ENCODE data around the gene MARK4. TPM values are rescaled to one million over a fixed set of nuclear protein-coding genes. Genes with fewer than 3 reads are reported as not detected.
"Not testable (repeated sequence)": the region's sequence is repeated elsewhere in the genome, so short reads cannot be mapped to it uniquely, and the experiment has no call there.

MARK4 gene
- total and polyA plus RNA-seq, 4 donors = 27.2 to 105 (median 62.7) TPM

- no peaks in the 10 kb centered on the region for H3K27me3 ChIP-seq (ENCODE audit: control insufficient read depth, insufficient read depth, low read length)
- 77% methylated on average over 18 of the region's 18 CpGs for WGBS (ENCODE audit: insufficient coverage)
- H3K27ac ChIP-seq (ENCODE audit: low read depth, low read length) = no peak overlapping the region
- no peak for DNase-seq (ENCODE audit: low read depth in 4 of 6, low spot score in 6 of 6)
- H3K4me3 ChIP-seq (ENCODE audit: low read depth, low read length) = no peak overlapping the region
- no peaks in the 10 kb centered on the region for H3K4me1 ChIP-seq (ENCODE audit: control insufficient read depth, insufficient read depth, low read length)
- no peaks in the 10 kb centered on the region for H3K9me3 ChIP-seq (ENCODE audit: control insufficient read depth, insufficient read depth, low read length)
- H3K36me3 ChIP-seq (ENCODE audit: control insufficient read depth, insufficient read depth, low read length) = peaks cover 24% of the 10 kb centered on the region
Measured at GRCh38 chr19:45306518-45307027, 55.5 kb downstream of the MARK4 start.

GRCh38 chr19:45307361-45307760 lies 56.3 kb downstream of the MARK4 start:
- DNase-seq (ENCODE audit: low read depth in 4 of 6, low spot score in 6 of 6) = no peak

GRCh38 chr19:45309322-45309721 lies 58.3 kb downstream of the MARK4 start:
- 87% methylated on average over 8 of the region's 8 CpGs for WGBS (ENCODE audit: insufficient coverage)
- not testable (repeated sequence) for DNase-seq (ENCODE audit: low read depth in 4 of 6, low spot score in 6 of 6)

More at GRCh38 chr19:45307361-45307760, 56.3 kb downstream of the MARK4 start:
- H3K4me1 ChIP-seq (ENCODE audit: control insufficient read depth, insufficient read depth, low read length) = no peaks in the 10 kb centered on the region
- 89% methylated on average over 18 of the region's 19 CpGs for WGBS (ENCODE audit: insufficient coverage)
- no peak overlapping the region for H3K4me3 ChIP-seq (ENCODE audit: low read depth, low read length)
- peaks cover 16% of the 10 kb centered on the region for H3K36me3 ChIP-seq (ENCODE audit: control insufficient read depth, insufficient read depth, low read length)
- no peak overlapping the region for H3K27ac ChIP-seq (ENCODE audit: low read depth, low read length)
- H3K27me3 ChIP-seq (ENCODE audit: control insufficient read depth, insufficient read depth, low read length) = no peaks in the 10 kb centered on the region
- H3K9me3 ChIP-seq (ENCODE audit: control insufficient read depth, insufficient read depth, low read length) = no peaks in the 10 kb centered on the region

GRCh38 chr19:45311621-45312020 lies 60.5 kb downstream of the MARK4 start:
- peaks cover 4% of the 10 kb centered on the region for H3K36me3 ChIP-seq (ENCODE audit: control insufficient read depth, insufficient read depth, low read length)
- 51% methylated on average over 16 of the region's 18 CpGs for WGBS (ENCODE audit: insufficient coverage)
- H3K9me3 ChIP-seq (ENCODE audit: control insufficient read depth, insufficient read depth, low read length) = no peaks in the 10 kb centered on the region
- H3K4me3 ChIP-seq (ENCODE audit: low read depth, low read length) = no peak overlapping the region
- no peaks in the 10 kb centered on the region for H3K4me1 ChIP-seq (ENCODE audit: control insufficient read depth, insufficient read depth, low read length)
- H3K27me3 ChIP-seq (ENCODE audit: control insufficient read depth, insufficient read depth, low read length) = peaks cover 7% of the 10 kb centered on the region
- H3K27ac ChIP-seq (ENCODE audit: low read depth, low read length) = no peak overlapping the region
- no peak for DNase-seq (ENCODE audit: low read depth in 4 of 6, low spot score in 6 of 6)

More at GRCh38 chr19:45309322-45309721, 58.3 kb downstream of the MARK4 start:
- H3K36me3 ChIP-seq (ENCODE audit: control insufficient read depth, insufficient read depth, low read length); H3K9me3 ChIP-seq (ENCODE audit: control insufficient read depth, insufficient read depth, low read length); H3K27ac ChIP-seq (ENCODE audit: low read depth, low read length); H3K4me1 ChIP-seq (ENCODE audit: control insufficient read depth, insufficient read depth, low read length); H3K27me3 ChIP-seq (ENCODE audit: control insufficient read depth, insufficient read depth, low read length); H3K4me3 ChIP-seq (ENCODE audit: low read depth, low read length): not testable (repeated sequence)

- not testable (repeated sequence) for H3K9me3 ChIP-seq (ENCODE audit: control insufficient read depth, insufficient read depth, low read length); H3K36me3 ChIP-seq (ENCODE audit: control insufficient read depth, insufficient read depth, low read length); H3K27me3 ChIP-seq (ENCODE audit: control insufficient read depth, insufficient read depth, low read length); H3K27ac ChIP-seq (ENCODE audit: low read depth, low read length); H3K4me1 ChIP-seq (ENCODE audit: control insufficient read depth, insufficient read depth, low read length); H3K4me3 ChIP-seq (ENCODE audit: low read depth, low read length); DNase-seq (ENCODE audit: low read depth in 4 of 6, low spot score in 6 of 6)
- WGBS (ENCODE audit: insufficient coverage) = 85% methylated on average over 14 of the region's 14 CpGs
Measured at GRCh38 chr19:45312285-45312684, 61.2 kb downstream of the MARK4 start.

GRCh38 chr19:45314708-45315245 lies 63.7 kb downstream of the MARK4 start:
- H3K27me3 ChIP-seq (ENCODE audit: control insufficient read depth, insufficient read depth, low read length) = peaks cover 10% of the 10 kb centered on the region
- H3K9me3 ChIP-seq (ENCODE audit: control insufficient read depth, insufficient read depth, low read length) = no peaks in the 10 kb centered on the region
- no peaks in the 10 kb centered on the region for H3K36me3 ChIP-seq (ENCODE audit: control insufficient read depth, insufficient read depth, low read length)
- DNase-seq (ENCODE audit: low read depth in 4 of 6, low spot score in 6 of 6) = no peak
- no peak overlapping the region for H3K27ac ChIP-seq (ENCODE audit: low read depth, low read length)
- WGBS (ENCODE audit: insufficient coverage) = 70% methylated on average over 6 of the region's 8 CpGs
- H3K4me1 ChIP-seq (ENCODE audit: control insufficient read depth, insufficient read depth, low read length) = no peaks in the 10 kb centered on the region
- H3K4me3 ChIP-seq (ENCODE audit: low read depth, low read length) = no peak overlapping the region

- Histone ChIP-seq H3K36me3 (ENCODE audit: control insufficient read depth, insufficient read depth, low read length) (no peaks in the 10 kb centered on the region), H3K27ac (ENCODE audit: low read depth, low read length) (no peak overlapping the region), H3K4me1 (ENCODE audit: control insufficient read depth, insufficient read depth, low read length) (no peaks in the 10 kb centered on the region), H3K4me3 (ENCODE audit: low read depth, low read length) (no peak overlapping the region), H3K27me3 (ENCODE audit: control insufficient read depth, insufficient read depth, low read length) (peaks cover 10% of the 10 kb centered on the region), H3K9me3 (ENCODE audit: control insufficient read depth, insufficient read depth, low read length) (no peaks in the 10 kb centered on the region)
- DNase-seq (ENCODE audit: low read depth in 4 of 6, low spot score in 6 of 6) = no peak
- 61% methylated on average over 20 of the region's 21 CpGs for WGBS (ENCODE audit: insufficient coverage)
Measured at GRCh38 chr19:45315304-45315703, 64.2 kb downstream of the MARK4 start.

GRCh38 chr19:45320997-45321775 lies 70.1 kb downstream of the MARK4 start:
- 91% methylated on average over 6 of the region's 12 CpGs for WGBS (ENCODE audit: insufficient coverage)

GRCh38 chr19:45321848-45322247 lies 70.8 kb downstream of the MARK4 start:
- Histone ChIP-seq H3K27me3 (ENCODE audit: control insufficient read depth, insufficient read depth, low read length) (peaks cover 22% of the 10 kb centered on the region), H3K27ac (ENCODE audit: low read depth, low read length) (no peak overlapping the region), H3K9me3 (ENCODE audit: control insufficient read depth, insufficient read depth, low read length) (no peaks in the 10 kb centered on the region), H3K4me3 (ENCODE audit: low read depth, low read length) (no peak overlapping the region), H3K4me1 (ENCODE audit: control insufficient read depth, insufficient read depth, low read length) (peaks cover 29% of the 10 kb centered on the region), H3K36me3 (ENCODE audit: control insufficient read depth, insufficient read depth, low read length) (no peaks in the 10 kb centered on the region)
- no peak for DNase-seq (ENCODE audit: low read depth in 4 of 6, low spot score in 6 of 6)
- 60% methylated on average over 2 of the region's 7 CpGs for WGBS (ENCODE audit: insufficient coverage)

More at GRCh38 chr19:45320997-45321775, 70.1 kb downstream of the MARK4 start:
- peaks cover 23% of the 10 kb centered on the region for H3K4me1 ChIP-seq (ENCODE audit: control insufficient read depth, insufficient read depth, low read length)
- no peaks in the 10 kb centered on the region for H3K36me3 ChIP-seq (ENCODE audit: control insufficient read depth, insufficient read depth, low read length)
- no peak overlapping the region for H3K4me3 ChIP-seq (ENCODE audit: low read depth, low read length)
- peaks cover 22% of the 10 kb centered on the region for H3K27me3 ChIP-seq (ENCODE audit: control insufficient read depth, insufficient read depth, low read length)
- DNase-seq (ENCODE audit: low read depth in 4 of 6, low spot score in 6 of 6) = no peak
- no peak overlapping the region for H3K27ac ChIP-seq (ENCODE audit: low read depth, low read length)
- no peaks in the 10 kb centered on the region for H3K9me3 ChIP-seq (ENCODE audit: control insufficient read depth, insufficient read depth, low read length)

- 22% methylated on average over 9 of the region's 11 CpGs for WGBS (ENCODE audit: insufficient coverage)
- no peak for DNase-seq (ENCODE audit: low read depth in 4 of 6, low spot score in 6 of 6)
- H3K4me3 ChIP-seq (ENCODE audit: low read depth, low read length) = no peak overlapping the region
- H3K9me3 ChIP-seq (ENCODE audit: control insufficient read depth, insufficient read depth, low read length) = no peaks in the 10 kb centered on the region
- no peaks in the 10 kb centered on the region for H3K36me3 ChIP-seq (ENCODE audit: control insufficient read depth, insufficient read depth, low read length)
- H3K4me1 ChIP-seq (ENCODE audit: control insufficient read depth, insufficient read depth, low read length) = peaks cover 29% of the 10 kb centered on the region
- peaks cover 22% of the 10 kb centered on the region for H3K27me3 ChIP-seq (ENCODE audit: control insufficient read depth, insufficient read depth, low read length)
- no peak overlapping the region for H3K27ac ChIP-seq (ENCODE audit: low read depth, low read length)
Measured at GRCh38 chr19:45322311-45322710, 71.2 kb downstream of the MARK4 start.

All from spinal cord (tissue), 10 donors.